Omental fat pad (tissue), 4 donors: ENCODE measurements around the gene CNKSR3. TPM values are rescaled to one million over a fixed set of nuclear protein-coding genes. Genes with fewer than 3 reads are reported as not detected.
A peak's percentile ranks its signal among the peaks of the same experiment; 100 is the strongest.

ENCODE experiments used
- ATAC-seq: fragments of 150-250 bp; one replicate; pipeline ENCODE4 v1.9.1; 2016; ENCODE audit warnings: mild to moderate bottlenecking, moderate library complexity; ENCODE audit not compliant: low FRiP score
- DNase-seq: peaks from one replicate; pipeline ENCODE4 v3.0.0-alpha.2; 2019; ENCODE audit warnings: low spot score
- CTCF ChIP-seq, 3 donors: fragments of 450-650 bp; IDR thresholded peaks; one replicate each; pipeline ENCODE4 v1.5.1; 2016 to 2017; ENCODE audit warnings: antibody characterized with exemption in 3 of 3, mild to moderate bottlenecking in 3 of 3, moderate library complexity in 2 of 3
- total RNA-seq, 4 donors: library from RNA; depleted of rRNA; stranded (reverse); fragments of >200 nt; gene quantifications; one replicate each; pipeline ENCODE4 v1.1.0, GENCODE V29; 2016

Gene CNKSR3
- total RNA-seq, 4 donors from 2014 or later = 3.9 to 13.8 (median 5.5) TPM

DNA sequence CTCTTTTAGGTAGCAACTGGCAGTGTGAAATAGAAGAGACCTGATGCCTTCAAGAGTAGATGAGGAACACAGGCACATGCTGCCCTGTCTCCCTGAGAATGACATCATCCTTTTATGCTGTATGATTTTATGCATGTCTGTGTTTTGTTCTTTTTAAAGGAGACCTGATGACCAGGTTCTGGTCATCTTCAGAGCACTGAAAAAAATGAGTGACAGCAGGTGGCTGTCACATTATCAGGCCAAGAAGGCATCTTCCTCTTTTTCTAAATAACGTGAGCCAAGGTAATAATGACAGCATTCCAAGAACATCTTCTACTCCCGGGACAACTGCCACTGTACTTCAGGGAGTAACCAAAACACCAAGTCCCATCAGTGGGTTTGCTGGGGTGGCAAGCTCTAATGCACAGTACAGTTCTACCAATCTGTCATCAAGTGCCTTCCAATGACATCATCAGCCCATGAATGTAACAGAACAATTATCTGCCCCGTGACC lies 28.9 kb downstream of the CNKSR3 start:
- DNase-seq (no peak), ATAC-seq (no peak)
- TF ChIP-seq CTCF (IDR thresholded peaks at IDR 0.05) = no peak

GRCh38 chr6:154479771-154480639 lies 30.5 kb downstream of the CNKSR3 start:
- ATAC-seq (peak; percentile 52), DNase-seq (no peak)
- no peak for TF ChIP-seq CTCF (IDR thresholded peaks at IDR 0.05)

GRCh38 chr6:154479351-154479769 lies 31.1 kb downstream of the CNKSR3 start:
- peak; percentile 13 for ATAC-seq
- no peak for TF ChIP-seq CTCF (IDR thresholded peaks at IDR 0.05)
- no peak for DNase-seq

- no peak for DNase-seq
- ATAC-seq = no peak
- TF ChIP-seq CTCF (IDR thresholded peaks at IDR 0.05) = no peak
Measured at GRCh38 chr6:154478701-154479060, 31.8 kb downstream of the CNKSR3 start.

DNA sequence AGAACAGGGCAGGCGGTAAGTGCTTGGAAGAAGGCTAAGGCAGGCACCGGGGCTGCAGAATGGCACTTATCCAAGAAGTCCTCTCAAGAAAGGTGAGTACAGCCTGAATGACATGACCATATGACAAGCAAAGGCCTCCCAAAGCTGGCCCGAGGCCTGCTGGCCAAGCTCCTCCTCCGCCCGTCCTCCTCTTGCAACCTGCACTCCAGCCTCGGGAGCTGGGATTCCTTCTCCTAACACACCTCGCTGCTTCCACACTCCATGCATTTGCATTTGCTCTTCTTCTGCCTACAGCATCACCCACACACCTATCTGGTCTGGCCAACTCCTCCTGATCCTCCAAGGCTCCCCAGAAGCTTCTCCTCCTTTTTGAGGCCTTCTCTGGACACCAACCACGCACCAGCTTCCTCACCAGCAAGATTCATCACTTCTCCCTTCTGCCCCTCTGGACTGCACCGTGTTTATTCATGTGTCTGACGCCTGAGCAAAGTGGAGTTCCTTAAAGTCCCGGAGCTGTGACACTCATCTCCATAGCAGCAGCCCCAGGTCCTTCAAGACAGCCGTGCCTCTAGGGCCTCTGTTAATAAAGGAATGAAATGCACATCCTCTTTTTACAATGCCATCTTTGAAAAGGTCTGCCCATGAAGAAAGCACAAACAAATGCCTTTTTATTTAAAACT lies 32.3 kb downstream of the CNKSR3 start:
- no peak for ATAC-seq
- TF ChIP-seq CTCF (IDR thresholded peaks at IDR 0.05) = no peak
- no peak for DNase-seq

DNA sequence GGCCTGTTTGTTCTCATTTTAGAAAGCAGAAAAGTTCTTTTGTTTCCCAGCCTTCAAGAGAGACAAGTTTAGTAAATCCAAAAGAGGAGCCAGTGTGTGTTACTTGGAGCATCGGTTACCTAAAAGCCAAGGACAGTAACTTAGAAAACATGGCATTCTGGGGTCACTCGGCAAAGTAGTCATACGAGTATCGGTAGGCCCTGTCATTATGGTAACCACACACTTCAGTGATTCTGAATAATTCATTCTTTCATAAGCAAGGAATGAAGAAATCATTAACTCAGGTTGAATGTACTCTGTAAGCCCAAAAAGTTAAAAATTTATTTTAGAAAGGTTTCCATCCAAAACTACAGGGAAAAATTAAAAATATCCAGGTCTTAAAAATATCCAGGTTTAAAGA lies 34.0 kb downstream of the CNKSR3 start:
- no peak for ATAC-seq
- TF ChIP-seq CTCF (IDR thresholded peaks at IDR 0.05) = no peak
- no peak for DNase-seq
